ENCODE data around the gene WBP4.

DNA sequence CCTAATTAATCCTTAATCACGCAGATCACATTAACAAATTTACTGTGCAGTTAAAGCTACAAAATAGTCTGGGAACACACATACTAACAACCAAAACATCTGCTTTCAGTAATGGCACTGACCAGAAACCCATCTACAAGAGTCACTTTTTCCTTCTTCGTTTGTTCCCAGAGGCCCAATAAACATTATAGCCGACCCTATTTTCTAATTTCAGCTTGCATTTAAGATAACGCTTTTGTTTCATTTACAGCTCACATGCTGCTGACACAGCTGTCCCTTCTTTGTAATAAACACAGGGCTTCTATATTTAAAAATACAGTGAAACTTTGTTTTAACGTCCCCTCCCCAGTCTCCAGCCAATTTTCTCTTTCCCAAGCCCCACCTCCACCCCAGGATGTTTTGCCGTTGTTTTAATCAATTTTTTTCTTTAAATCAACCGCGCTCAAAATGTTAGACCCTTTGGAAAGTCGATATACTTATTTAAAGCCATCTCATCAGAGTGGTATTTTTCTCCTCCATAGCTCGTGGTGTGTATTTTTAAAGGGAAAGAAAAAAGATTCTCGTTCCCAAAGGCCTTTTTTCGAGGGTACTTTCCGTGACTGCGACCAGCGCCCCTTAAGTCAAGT lies 1.7 kb upstream of the WBP4 start:
- TF ChIP-seq, protein P1, sequence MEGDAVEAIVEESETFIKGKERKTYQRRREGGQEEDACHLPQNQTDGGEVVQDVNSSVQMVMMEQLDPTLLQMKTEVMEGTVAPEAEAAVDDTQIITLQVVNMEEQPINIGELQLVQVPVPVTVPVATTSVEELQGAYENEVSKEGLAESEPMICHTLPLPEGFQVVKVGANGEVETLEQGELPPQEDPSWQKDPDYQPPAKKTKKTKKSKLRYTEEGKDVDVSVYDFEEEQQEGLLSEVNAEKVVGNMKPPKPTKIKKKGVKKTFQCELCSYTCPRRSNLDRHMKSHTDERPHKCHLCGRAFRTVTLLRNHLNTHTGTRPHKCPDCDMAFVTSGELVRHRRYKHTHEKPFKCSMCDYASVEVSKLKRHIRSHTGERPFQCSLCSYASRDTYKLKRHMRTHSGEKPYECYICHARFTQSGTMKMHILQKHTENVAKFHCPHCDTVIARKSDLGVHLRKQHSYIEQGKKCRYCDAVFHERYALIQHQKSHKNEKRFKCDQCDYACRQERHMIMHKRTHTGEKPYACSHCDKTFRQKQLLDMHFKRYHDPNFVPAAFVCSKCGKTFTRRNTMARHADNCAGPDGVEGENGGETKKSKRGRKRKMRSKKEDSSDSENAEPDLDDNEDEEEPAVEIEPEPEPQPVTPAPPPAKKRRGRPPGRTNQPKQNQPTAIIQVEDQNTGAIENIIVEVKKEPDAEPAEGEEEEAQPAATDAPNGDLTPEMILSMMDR (IDR thresholded peaks at IDR 0.05; ENCODE audit: borderline replicate concordance, extremely low read depth, low read length, poor library complexity, severe bottlenecking), result no peak
- no peak for TF ChIP-seq EZH2 (IDR thresholded peaks at IDR 0.05; ENCODE audit: borderline replicate concordance, low read depth, low read length, severe bottlenecking)

Measured in DND-41 (cell line).